Psoas muscle (tissue), 8 donors: Measurements from ENCODE around the gene RACGAP1. TPM values are rescaled to one million over a fixed set of nuclear protein-coding genes. Genes with fewer than 3 reads are reported as not detected.

Source experiments
- ATAC-seq, 4 donors: fragments of 200-7000 bp; cut with Tn5 transposase; one replicate each; pipeline ENCODE4 v1.9.1; 2020; ENCODE audit warnings: moderate library complexity in 3 of 4, mild to moderate bottlenecking in 2 of 4
- DNase-seq, 2 donors: peaks; one replicate each; pipeline ENCODE4 v3.0.0-alpha.2; 2020
- H3K27ac ChIP-seq: fragments of 200-600 bp; one replicate; pipeline ENCODE4 v1.8.0; 2022
- H3K27me3 ChIP-seq, 3 donors: fragments of 200-600 bp in 1 of 3; one replicate each; pipeline versions ENCODE4 v1.6.1 to v1.8.0; 2013 to 2022; ENCODE audit warnings: low read length in 2 of 3, mild to moderate bottlenecking in 2 of 3, moderate library complexity in 1 of 3; ENCODE audit not compliant: insufficient read depth in 3 of 3
- H3K36me3 ChIP-seq, 2 donors: fragments of 200-600 bp in 1 of 2; one replicate each; pipeline versions ENCODE4 v1.6.1 to v1.8.0; 2013 to 2022; ENCODE audit warnings: low read depth in 1 of 2, mild to moderate bottlenecking in 1 of 2, moderate library complexity in 1 of 2; ENCODE audit not compliant: insufficient read depth in 1 of 2
- H3K4me1 ChIP-seq: fragments of 200-600 bp; one replicate; pipeline ENCODE4 v1.8.0; 2022
- H3K4me3 ChIP-seq: fragments of 200-600 bp; one replicate; pipeline ENCODE4 v1.8.0; 2022; ENCODE audit warnings: mild to moderate bottlenecking
- H3K9me3 ChIP-seq: fragments of 200-600 bp; one replicate; pipeline ENCODE4 v1.8.0; 2022
- CTCF ChIP-seq: fragments of 200-600 bp; IDR thresholded peaks from one replicate; pipeline ENCODE4 v1.8.0; 2022; ENCODE audit warnings: antibody characterized with exemption
- WGBS, 3 donors: extraction: QIAGEN DNeasy Blood & Tissue Kit; methylation state at CpG; one replicate each; pipeline versions ENCODE4 v1.1.6 to v1.1.7; 2013; 5-methylcytosine and 5-hydroxymethylcytosine counted together
- intact Hi-C, 2 donors: fragments of 100-400 bp; cut with DNase I; formaldehyde crosslinking; loops; one replicate each; pipeline versions ENCODE4 v1.11.0 to v1.14.2; 2022
- polyA plus RNA-seq, 3 donors: library from polyadenylated mRNA; stranded (reverse); fragments of 200-250 nt; gene quantifications; one replicate each; pipeline ENCODE4 v1.2.3, GENCODE V29; 2013
- total RNA-seq, 4 donors: library from RNA; stranded (reverse); fragmentation: NEBNext Ultra II Directional in 2 of 4; extraction: Animal tissue kit (Norgen Biotek cat#: 25700) in 2 of 4; gene quantifications; one replicate each; pipeline versions ENCODE4 v1.2.1 to v1.2.4, GENCODE V29; 2021 to 2023
- donor health status: healthy with polysubstance abuse.
- donor health status: DM: no; HTN: no; CAD: no; lungs with moderate emphysema.
- donor health status: Bipolar disorder and iron deficiency.
- donor health status: healthy.
- donor health status: DM: yes; HTN: yes; CAD: no.
- donor health status: DM: no; HTN: no; CAD: no.
- donor health status: DM: no; HTN: no; CAD: no.
- donor health status: DM: yes; HTN: yes; CAD: no.

The RACGAP1 gene
- total and polyA plus RNA-seq, 7 donors, result 3.4 to 15.3 (median 5.4) TPM

GRCh38 chr12:50006754-50007442 lies 18.4 kb downstream of the RACGAP1 start:
- Histone ChIP-seq H3K27me3 (no peaks in the 10 kb centered on the region), H3K27ac (no peak overlapping the region), H3K36me3 (peaks cover 0 to 7% of the 10 kb centered on the region in 2 donors), H3K4me1 (no peaks in the 10 kb centered on the region), H3K4me3 (no peak overlapping the region), H3K9me3 (no peaks in the 10 kb centered on the region)
- DNase-seq, result no peak
- WGBS, 3 donors, result 91 to 100% (median 96%) methylated on average over 1 of the region's 1 CpG
- no peak for ATAC-seq
- TF ChIP-seq CTCF, result no peak
- intact Hi-C loops, result no loop called here

GRCh38 chr12:50006280-50006679 lies 19.0 kb downstream of the RACGAP1 start:
- Histone ChIP-seq H3K4me1 (no peaks in the 10 kb centered on the region), H3K9me3 (no peaks in the 10 kb centered on the region), H3K27me3 (no peaks in the 10 kb centered on the region), H3K4me3 (no peak overlapping the region), H3K36me3 (peaks cover 0 to 11% of the 10 kb centered on the region in 2 donors), H3K27ac (no peak overlapping the region)
- 94 to 97% (median 94%) methylated on average over 7 of the region's 7 CpGs for WGBS, 3 donors
- no peak for ATAC-seq
- intact Hi-C loops, result no loop called here
- DNase-seq, result no peak
- no peak for TF ChIP-seq CTCF

- Histone ChIP-seq H3K27ac (no peak overlapping the region), H3K36me3 (peaks cover 0 to 12% of the 10 kb centered on the region in 2 donors), H3K4me3 (no peak overlapping the region), H3K9me3 (no peaks in the 10 kb centered on the region), H3K27me3 (no peaks in the 10 kb centered on the region), H3K4me1 (no peaks in the 10 kb centered on the region)
- no peak for TF ChIP-seq CTCF
- WGBS, 3 donors, result 77 to 93% (median 84%) methylated on average over 3 of the region's 3 CpGs
- no peak for ATAC-seq
- no peak for DNase-seq
- intact Hi-C loops, result no loop called here
These were observed 20.1 kb downstream of the RACGAP1 start for GRCh38 chr12:50005175-50005574.

- Histone ChIP-seq H3K4me3 (no peak overlapping the region), H3K27ac (no peak overlapping the region), H3K36me3 (peaks cover 0 to 12% of the 10 kb centered on the region in 2 donors), H3K27me3 (no peaks in the 10 kb centered on the region), H3K9me3 (no peaks in the 10 kb centered on the region), H3K4me1 (no peaks in the 10 kb centered on the region)
- DNase-seq, result no peak
- TF ChIP-seq CTCF, result no peak
- intact Hi-C loops, result no loop called here
- no peak for ATAC-seq
These were observed 20.6 kb downstream of the RACGAP1 start for GRCh38 chr12:50004696-50005095.

GRCh38 chr12:50003595-50003994 lies 21.7 kb downstream of the RACGAP1 start:
- TF ChIP-seq CTCF, result no peak
- ATAC-seq (no peak), DNase-seq (no peak)
- no peaks in the 10 kb centered on the region for H3K27me3 ChIP-seq
- intact Hi-C loops, result no loop called here
- no peak overlapping the region for H3K4me3 ChIP-seq
- H3K27ac ChIP-seq, result no peak overlapping the region
- H3K4me1 ChIP-seq, result no peaks in the 10 kb centered on the region
- 87 to 94% (median 93%) methylated on average over 2 of the region's 2 CpGs for WGBS, 3 donors
- H3K9me3 ChIP-seq, result no peaks in the 10 kb centered on the region
- peaks cover 0 to 20% of the 10 kb centered on the region in 2 donors for H3K36me3 ChIP-seq
